Loucy (cell line): ENCODE data around the gene FMN2.

ENCODE experiments used
- H2AFZ ChIP-seq: fragments of 200-600 bp; sonication (generic); 2 replicates; pipeline ENCODE4 v1.6.0; 2016; ENCODE audit warnings: antibody characterized with exemption, mild to moderate bottlenecking, low read length, moderate library complexity
- H3F3A ChIP-seq: fragments of 200-600 bp; 2 replicates; pipeline ENCODE4 v1.6.0; 2016; ENCODE audit warnings: antibody characterized with exemption, low read depth, mild to moderate bottlenecking
- H3K27me3 ChIP-seq: fragments of 200-600 bp; sonication (generic); 2 replicates; pipeline ENCODE4 v1.6.1; 2014; ENCODE audit warnings: low read length, mild to moderate bottlenecking; ENCODE audit not compliant: insufficient read depth, poor library complexity, severe bottlenecking
- H3K36me3 ChIP-seq: fragments of 200-600 bp; sonication (generic); 2 replicates; pipeline ENCODE4 v1.6.1; 2016; ENCODE audit warnings: low read length; ENCODE audit not compliant: insufficient read depth
- H3K4me1 ChIP-seq: fragments of 200-600 bp; sonication (generic); 2 replicates; pipeline ENCODE4 v1.5.1; 2014; ENCODE audit warnings: low read length, mild to moderate bottlenecking; ENCODE audit not compliant: insufficient read depth, poor library complexity, severe bottlenecking
- H3K4me2 ChIP-seq: fragments of 200-600 bp; sonication (generic); 2 replicates; pipeline ENCODE4 v1.6.0; 2014; ENCODE audit warnings: antibody characterized with exemption, low read length, low read depth, mild to moderate bottlenecking; ENCODE audit not compliant: poor library complexity, severe bottlenecking
- H3K4me3 ChIP-seq: fragments of 200-600 bp; sonication (generic); 2 replicates; pipeline ENCODE4 v1.5.1; 2014; ENCODE audit warnings: low read length, mild to moderate bottlenecking, mixed read lengths; ENCODE audit not compliant: poor library complexity, severe bottlenecking
- H3K79me2 ChIP-seq: fragments of 200-600 bp; sonication (generic); 2 replicates; pipeline ENCODE4 v1.6.1; 2014; ENCODE audit warnings: low read length; ENCODE audit not compliant: insufficient read depth
- H3K9ac ChIP-seq: fragments of 200-600 bp; sonication (generic); 2 replicates; pipeline ENCODE4 v1.6.0; 2014; ENCODE audit warnings: mild to moderate bottlenecking, low read depth, low read length, moderate library complexity; ENCODE audit not compliant: poor library complexity, severe bottlenecking
- H3K9me2 ChIP-seq: fragments of 200-600 bp; sonication (generic); replicated peaks from 2 replicates; pipeline ENCODE4 v1.6.1; 2016; ENCODE audit warnings: low read depth, low read length, mixed read lengths
- H3K9me3 ChIP-seq: fragments of 200-600 bp; sonication (generic); 2 replicates; pipeline ENCODE4 v1.6.1; 2014; ENCODE audit warnings: mild to moderate bottlenecking, antibody characterized with exemption, low read length, low read depth; ENCODE audit not compliant: insufficient read depth
- H4K20me1 ChIP-seq: fragments of 200-600 bp; sonication (generic); 2 replicates; pipeline ENCODE4 v1.6.0; 2014; ENCODE audit warnings: antibody characterized with exemption, low read length, mild to moderate bottlenecking; ENCODE audit not compliant: insufficient read depth, poor library complexity, severe bottlenecking
- EZH2phosphoT487 ChIP-seq: fragments of 200-600 bp; IDR thresholded peaks from 2 replicates; pipeline ENCODE4 v1.6.1; 2018; ENCODE audit warnings: antibody characterized with exemption, mild to moderate bottlenecking, moderate library complexity, borderline replicate concordance
- TF ChIP-seq, protein P1 (sequence below): fragments of 200-600 bp; sonication (generic); conservative IDR thresholded peaks from 2 replicates; pipeline ENCODE4 v1.5.1; 2014; ENCODE audit warnings: mild to moderate bottlenecking, antibody characterized with exemption, low read length

FMN2 gene

DNA sequence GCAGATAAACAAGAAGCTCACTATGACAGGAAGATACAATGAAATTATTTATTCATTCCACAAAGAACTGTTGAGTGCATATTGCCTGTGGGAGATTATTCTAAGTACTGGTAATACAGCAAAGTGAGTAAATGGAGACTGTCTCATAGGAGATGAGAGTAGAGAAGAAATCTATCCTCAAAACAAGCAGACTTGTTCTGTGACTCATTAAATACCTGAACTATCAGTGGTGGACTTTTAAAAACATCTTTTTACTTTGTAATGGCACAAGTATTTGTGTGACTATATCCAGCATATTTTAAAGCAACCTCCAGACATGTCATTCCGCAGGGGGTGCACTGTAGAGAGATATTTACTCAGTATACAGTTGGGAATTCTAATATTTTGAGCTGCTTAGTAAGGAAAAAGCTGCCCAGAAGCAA, 259.2 kb downstream of the FMN2 start:
- H3K4me3 ChIP-seq = no peak overlapping the region
- TF ChIP-seq, protein P1, sequence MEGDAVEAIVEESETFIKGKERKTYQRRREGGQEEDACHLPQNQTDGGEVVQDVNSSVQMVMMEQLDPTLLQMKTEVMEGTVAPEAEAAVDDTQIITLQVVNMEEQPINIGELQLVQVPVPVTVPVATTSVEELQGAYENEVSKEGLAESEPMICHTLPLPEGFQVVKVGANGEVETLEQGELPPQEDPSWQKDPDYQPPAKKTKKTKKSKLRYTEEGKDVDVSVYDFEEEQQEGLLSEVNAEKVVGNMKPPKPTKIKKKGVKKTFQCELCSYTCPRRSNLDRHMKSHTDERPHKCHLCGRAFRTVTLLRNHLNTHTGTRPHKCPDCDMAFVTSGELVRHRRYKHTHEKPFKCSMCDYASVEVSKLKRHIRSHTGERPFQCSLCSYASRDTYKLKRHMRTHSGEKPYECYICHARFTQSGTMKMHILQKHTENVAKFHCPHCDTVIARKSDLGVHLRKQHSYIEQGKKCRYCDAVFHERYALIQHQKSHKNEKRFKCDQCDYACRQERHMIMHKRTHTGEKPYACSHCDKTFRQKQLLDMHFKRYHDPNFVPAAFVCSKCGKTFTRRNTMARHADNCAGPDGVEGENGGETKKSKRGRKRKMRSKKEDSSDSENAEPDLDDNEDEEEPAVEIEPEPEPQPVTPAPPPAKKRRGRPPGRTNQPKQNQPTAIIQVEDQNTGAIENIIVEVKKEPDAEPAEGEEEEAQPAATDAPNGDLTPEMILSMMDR = no peak
- TF ChIP-seq EZH2phosphoT487 = no peak
- H3K9me2 ChIP-seq = no peaks in the 10 kb centered on the region
- no peaks in the 10 kb centered on the region for H3K27me3 ChIP-seq
- H3K9me3 ChIP-seq = no peaks in the 10 kb centered on the region; the same call in 1 of the 2 replicates
- no peaks in the 10 kb centered on the region for H4K20me1 ChIP-seq
- no peaks in the 10 kb centered on the region for H3K79me2 ChIP-seq
- H3K4me1 ChIP-seq = no peaks in the 10 kb centered on the region
- H3K36me3 ChIP-seq = no peaks in the 10 kb centered on the region
- H3F3A ChIP-seq = no peaks in the 10 kb centered on the region
- H3K4me2 ChIP-seq = no peak overlapping the region
- H2AFZ ChIP-seq = no peak overlapping the region
- no peak overlapping the region for H3K9ac ChIP-seq

DNA sequence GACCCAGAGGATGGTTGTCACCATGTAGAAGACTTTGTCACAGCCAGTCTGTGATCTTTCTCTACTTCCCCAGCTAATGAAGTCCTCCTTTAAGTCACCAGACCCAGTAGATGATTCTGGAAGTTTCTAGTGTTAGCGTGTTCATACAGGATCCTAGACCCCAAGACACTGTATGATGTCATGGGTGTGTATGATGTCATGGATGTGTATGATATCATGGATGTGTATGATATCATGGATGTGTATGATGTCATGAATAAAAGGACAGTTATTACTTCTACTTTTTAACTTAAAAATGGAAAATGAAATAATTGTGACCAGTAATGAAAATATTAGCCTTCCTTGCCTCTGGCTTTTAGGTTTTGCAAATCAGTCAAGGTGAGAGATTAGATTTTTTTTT, 260.0 kb downstream of the FMN2 start:
- Histone ChIP-seq H3K9me3 (no peaks in the 10 kb centered on the region; the same call in 1 of the 2 replicates), H2AFZ (no peak overlapping the region), H3K4me1 (no peaks in the 10 kb centered on the region), H3K4me2 (no peak overlapping the region), H3K4me3 (no peak overlapping the region), H3K79me2 (no peaks in the 10 kb centered on the region), H3K27me3 (no peaks in the 10 kb centered on the region), H3K9me2 (no peaks in the 10 kb centered on the region), H3F3A (no peaks in the 10 kb centered on the region), H4K20me1 (no peaks in the 10 kb centered on the region), H3K9ac (no peak overlapping the region), H3K36me3 (no peaks in the 10 kb centered on the region)
- TF ChIP-seq, protein P1 = no peak

DNA sequence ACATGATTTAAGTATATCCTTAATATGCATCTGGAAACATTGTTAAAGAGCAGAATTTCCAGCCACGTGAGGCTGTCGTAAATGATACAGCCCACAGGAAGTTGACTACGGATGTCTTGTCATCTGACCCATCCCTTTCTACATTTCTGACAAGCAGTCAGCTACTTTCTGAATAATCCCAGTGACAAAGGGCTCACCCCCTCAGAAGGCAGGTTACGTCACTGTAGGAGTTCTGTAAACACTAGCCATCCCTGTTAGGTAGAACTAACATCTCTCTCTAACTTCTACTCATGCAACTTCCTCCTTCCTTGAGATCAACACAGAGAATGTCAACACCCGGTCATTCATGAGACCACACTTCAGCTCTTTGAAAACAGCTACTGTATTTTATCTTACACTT, 261.1 kb downstream of the FMN2 start:
- Histone ChIP-seq H3K4me1 (no peaks in the 10 kb centered on the region), H2AFZ (no peak overlapping the region), H3F3A (no peaks in the 10 kb centered on the region), H3K27me3 (no peaks in the 10 kb centered on the region), H3K79me2 (no peaks in the 10 kb centered on the region), H3K36me3 (no peaks in the 10 kb centered on the region), H3K9ac (no peak overlapping the region), H3K9me3 (no peaks in the 10 kb centered on the region), H3K4me3 (no peak overlapping the region), H3K9me2 (no peaks in the 10 kb centered on the region), H3K4me2 (no peak overlapping the region), H4K20me1 (no peaks in the 10 kb centered on the region)
- TF ChIP-seq, protein P1 = no peak
- TF ChIP-seq EZH2phosphoT487 = no peak
